GM12878 (cell line): ENCODE results near the gene ANKRD11. TPM values are rescaled to one million over a fixed set of nuclear protein-coding genes. Genes with fewer than 3 reads are reported as not detected.

Source experiments
- ATAC-seq: fragments of 200-7000 bp; cut with Tn5 transposase; 3 replicates; pipeline ENCODE4 v1.9.1; 2020; ENCODE audit warnings: mild to moderate bottlenecking, moderate library complexity
- BruUV-seq: library from RNA; stranded (reverse); fragments of 400-500 nt; replicated peaks from 2 replicates; lab custom pipeline; 2021; lab: Mats Ljungman, UMichigan
- CTCF ChIA-PET: fragments of 300-600 bp; sonication (Branson Sonifier 250); formaldehyde crosslinking; extraction: SDS; loops from one replicate; lab custom pipeline; 2021; ENCODE audit warnings: inconsistent platforms; lab: Yijun Ruan, JAX
- POLR2A ChIA-PET: fragments of 350-600 bp; formaldehyde crosslinking; extraction: SDS; loops from one replicate; lab custom pipeline; 2021; ENCODE audit warnings: inconsistent platforms; lab: Charles Lee
- RAD21 ChIA-PET: fragments of 300-600 bp; sonication (Branson Sonifier 250); formaldehyde crosslinking; loops from one replicate; lab custom pipeline; 2023; ENCODE audit warnings: antibody characterized with exemption; ENCODE audit not compliant: unreplicated experiment; lab: Charles Lee
- SMC1A ChIA-PET: fragments of 300-600 bp; sonication (Branson Sonifier 250); formaldehyde crosslinking; loops from one replicate; lab custom pipeline; 2023; ENCODE audit not compliant: unreplicated experiment, uncharacterized antibody; lab: Charles Lee
- DNase-seq: peaks from one replicate; pipeline ENCODE4 v3.0.0-alpha.2; 2011; ENCODE audit warnings: low read depth, low spot score
- FAIRE-seq: peaks from 3 replicates; lab custom pipeline; 2011; peaks lifted over from hg19 to GRCh38; lab: Jason Lieb, UNC
- H2AFZ ChIP-seq: 2 replicates; pipeline ENCODE4 v1.6.0; 2011; ENCODE audit warnings: low read depth, low read length, control low read depth; ENCODE audit not compliant: control insufficient read depth
- H3K27ac ChIP-seq: 2 replicates; pipeline ENCODE4 v1.5.1; 2011; ENCODE audit warnings: control low read depth; ENCODE audit not compliant: control insufficient read depth, insufficient read depth
- H3K27me3 ChIP-seq, 2 experiments: replicated peaks in 1 of 2; 2 replicates each; pipeline versions ENCODE4 v1.6.0 to v1.6.1; 2011; ENCODE audit warnings: low read length in 1 of 2; ENCODE audit not compliant: control insufficient read depth in 2 of 2, insufficient read depth in 2 of 2
- H3K36me3 ChIP-seq, 2 experiments: 2 replicates each; pipeline ENCODE4 v1.5.1; 2011; ENCODE audit warnings: low read length in 1 of 2; ENCODE audit not compliant: control insufficient read depth in 2 of 2, insufficient read depth in 2 of 2
- H3K4me1 ChIP-seq: 2 replicates; pipeline ENCODE4 v1.6.1; 2011; ENCODE audit warnings: mild to moderate bottlenecking, low read length, moderate library complexity, mixed read lengths; ENCODE audit not compliant: control insufficient read depth, insufficient read depth
- H3K4me2 ChIP-seq: 2 replicates; pipeline ENCODE4 v1.6.0; 2011; ENCODE audit warnings: control low read depth; ENCODE audit not compliant: control insufficient read depth, insufficient read depth
- H3K4me3 ChIP-seq: fragments of 200-600 bp; sonication (generic); 2 replicates; pipeline ENCODE4 v1.5.1; 2016
- H3K79me2 ChIP-seq: 2 replicates; pipeline ENCODE4 v1.6.0; 2011; ENCODE audit warnings: low read length; ENCODE audit not compliant: control insufficient read depth, insufficient read depth
- H3K9ac ChIP-seq: 2 replicates; pipeline ENCODE4 v1.8.0; 2011; ENCODE audit warnings: low read length, control low read depth, mixed read lengths; ENCODE audit not compliant: control insufficient read depth, insufficient read depth
- H3K9me3 ChIP-seq: replicated peaks from 3 replicates; pipeline ENCODE4 v1.5.1; 2011; ENCODE audit warnings: mild to moderate bottlenecking, low read length; ENCODE audit not compliant: control insufficient read depth, insufficient read depth
- H4K20me1 ChIP-seq: 2 replicates; pipeline ENCODE4 v1.6.0; 2011; ENCODE audit not compliant: control insufficient read depth, insufficient read depth
- BCL11A ChIP-seq: IDR thresholded peaks from 2 replicates; pipeline ENCODE4 v1.6.1; 2011; ENCODE audit warnings: low read depth, low read length
- CBFB ChIP-seq: IDR thresholded peaks from 2 replicates; pipeline ENCODE4 v1.6.1; 2016; ENCODE audit warnings: antibody characterized with exemption, low read depth
- CHD2 ChIP-seq: IDR thresholded peaks from 2 replicates; pipeline ENCODE4 v1.6.1; 2011; ENCODE audit warnings: low read depth, low read length, improper control_type of control experiment, borderline replicate concordance
- FOS ChIP-seq: IDR thresholded peaks from 3 replicates; pipeline ENCODE4 v1.6.1; 2011; ENCODE audit warnings: borderline replicate concordance; ENCODE audit not compliant: insufficient read length; ENCODE audit errors: extremely low read depth
- NFYB ChIP-seq: IDR thresholded peaks from 2 replicates; pipeline ENCODE4 v1.6.1; 2011; ENCODE audit warnings: low read depth, mild to moderate bottlenecking, low read length, improper control_type of control experiment, moderate library complexity; ENCODE audit not compliant: insufficient read depth
- PAX5 ChIP-seq: IDR thresholded peaks from 2 replicates; pipeline ENCODE4 v1.6.1; 2011; ENCODE audit warnings: low read depth, low read length, borderline replicate concordance
- PBX3 ChIP-seq: IDR thresholded peaks from 2 replicates; pipeline ENCODE4 v1.6.1; 2011; ENCODE audit warnings: mild to moderate bottlenecking, low read depth, low read length, moderate library complexity; ENCODE audit not compliant: insufficient replicate concordance
- PKNOX1 ChIP-seq: fragments of 450-650 bp; IDR thresholded peaks from 2 replicates; pipeline ENCODE4 v1.6.1; 2016; ENCODE audit warnings: mild to moderate bottlenecking
- RAD21 ChIP-seq: IDR thresholded peaks from 2 replicates; pipeline ENCODE4 v1.6.1; 2011; ENCODE audit warnings: mild to moderate bottlenecking, low read depth, low read length, moderate library complexity; ENCODE audit not compliant: insufficient read depth
- RCOR1 ChIP-seq: conservative IDR thresholded peaks from 2 replicates; pipeline ENCODE4 v1.6.1; 2012; ENCODE audit warnings: low read depth, low read length, improper control_type of control experiment
- SMARCA5 ChIP-seq: fragments of 450-650 bp; IDR thresholded peaks from 2 replicates; pipeline ENCODE4 v1.6.1; 2017; ENCODE audit warnings: mild to moderate bottlenecking
- ZNF687 ChIP-seq: fragments of 450-650 bp; IDR thresholded peaks from 2 replicates; pipeline ENCODE4 v1.6.1; 2017; ENCODE audit warnings: mild to moderate bottlenecking, moderate library complexity
- WGBS: methylation state at CpG from one replicate; pipeline ENCODE4 v1.1.6; 2016; ENCODE audit warnings: low lambda C conversion rate; ENCODE audit not compliant: insufficient replicate concordance, insufficient coverage; ENCODE audit errors: missing lambda C conversion rate; 5-methylcytosine and 5-hydroxymethylcytosine counted together
- in situ Hi-C: fragments of 300-500 bp; cut with MboI; formaldehyde crosslinking; loops from 9 replicates; pipeline ENCODE4 v1.14.3; 2018; ENCODE audit warnings: mixed read lengths
- intact Hi-C: fragments of 100-400 bp; cut with micrococcal nuclease; formaldehyde crosslinking; loops from one replicate; pipeline ENCODE4 v1.14.2; 2022; ENCODE audit not compliant: unreplicated experiment
- polyA plus RNA-seq, 11 experiments: library from polyadenylated mRNA; depleted of rRNA in 4 of 11; unstranded in 6 of 11; stranded (reverse) in 5 of 11; fragments of >200 nt; fragmentation: Nextera tagmentation in 4 of 11; fragmentation: Illumina TruSeq in 1 of 11; extraction: Ambion mirVana in 4 of 11; extraction: Trizol in 1 of 11; gene quantifications; 1 replicate in 1 of 11; 2 replicates in 10 of 11; pipeline versions ENCODE4 v1.2.1 to v1.2.3, GENCODE V29; 2011 to 2016; ENCODE audit warnings: inconsistent platforms in 2 of 11, missing spikeins in 2 of 11, low read depth in 1 of 11
- total RNA-seq, 4 experiments: library from RNA; depleted of rRNA in 3 of 4; stranded (reverse); fragments of >200 nt in 3 of 4; fragmentation: Illumina TruSeq in 1 of 4; extraction: Trizol in 1 of 4; gene quantifications; 2 replicates each; pipeline versions ENCODE4 v1.2.1 to v1.2.3, GENCODE V29; 2013 to 2021

ANKRD11 gene
- total and polyA plus RNA-seq, 10 of the 15 experiments (the other 5 are each of a cell fraction or from before 2014, with no cell fraction given) = 5.1 to 103 (median 27.4) TPM

- CTCF ChIA-PET = no interaction called here
- in situ Hi-C loops (no loop called here), intact Hi-C loops (no loop called here)
- RAD21 ChIA-PET = no interaction called here
- Histone ChIP-seq H3K9me3 (no peaks in the 10 kb centered on the region), H3K4me1 (peaks cover 9% of the 10 kb centered on the region), H3K4me2 (no peak overlapping the region), H3K27ac (no peak overlapping the region), H4K20me1 (peaks cover 11% of the 10 kb centered on the region), H3K9ac (no peak overlapping the region), H3K4me3 (no peak overlapping the region), H3K27me3 (no peaks in the 10 kb centered on the region), H2AFZ (no peak overlapping the region), H3K79me2 (peaks cover 85% of the 10 kb centered on the region), H3K36me3 (peaks cover 0 to 6% of the 10 kb centered on the region in 2 experiments; a peak in 1 of 4 replicates)
- ATAC-seq = no peak
- FAIRE-seq = no peak
- no peak for DNase-seq
- POLR2A ChIA-PET = no interaction called here
- BruUV-seq = TSS peak; percentile 28
- TF ChIP-seq RCOR1 = no peak
- 93% methylated on average over 21 of the region's 21 CpGs for WGBS
- SMC1A ChIA-PET = no interaction called here
Observed at GRCh38 chr16:89385712-89386111, 104.6 kb downstream of the ANKRD11 start.

- DNase-seq (no peak), ATAC-seq (no peak), FAIRE-seq (no peak)
- ChIA-PET RAD21 (no interaction called here), POLR2A (no interaction called here), SMC1A (no interaction called here), CTCF (no interaction called here)
- peaks cover 15% of the 10 kb centered on the region for H4K20me1 ChIP-seq
- no peak overlapping the region for H3K4me3 ChIP-seq
- in situ Hi-C loops = no loop called here
- H2AFZ ChIP-seq = no peak overlapping the region
- no TSS peak for BruUV-seq
- H3K4me1 ChIP-seq = peaks cover 9% of the 10 kb centered on the region
- H3K36me3 ChIP-seq = peaks cover 0 to 4% of the 10 kb centered on the region in 2 experiments; a peak in 1 of 4 replicates
- H3K4me2 ChIP-seq = no peak overlapping the region
- H3K27ac ChIP-seq = no peak overlapping the region
- intact Hi-C loops = no loop called here
- no peak overlapping the region for H3K9ac ChIP-seq
- no peaks in the 10 kb centered on the region for H3K27me3 ChIP-seq
- WGBS = 97% methylated on average over 12 of the region's 12 CpGs
- H3K79me2 ChIP-seq = peaks cover 87% of the 10 kb centered on the region
- H3K9me3 ChIP-seq = no peaks in the 10 kb centered on the region
- TF ChIP-seq BCL11A (no peak), ZNF687 (no peak), SMARCA5 (no peak), CBFB (no peak), PKNOX1 (no peak), PBX3 (no peak), NFYB (no peak), RAD21 (no peak), CHD2 (no peak), FOS (no peak), PAX5 (no peak)
Observed at GRCh38 chr16:89384282-89384681, 106.1 kb downstream of the ANKRD11 start.
